PFSK-1 (cell line): ENCODE results near the gene C3orf18.

Source experiments
- FOXP2 ChIP-seq: optimal IDR thresholded peaks from 2 replicates; pipeline ENCODE3; 2011; ENCODE audit warnings: borderline replicate concordance, control low read depth, inconsistent platforms; ENCODE audit not compliant: insufficient read depth; ENCODE audit errors: extremely low read length, extremely low read depth
- POLR2AphosphoS5 ChIP-seq: IDR thresholded peaks from 2 replicates; pipeline ENCODE4 v1.6.1; 2012; ENCODE audit warnings: low read depth, mild to moderate bottlenecking, control low read depth, low read length, moderate library complexity
- TAF1 ChIP-seq: IDR thresholded peaks from 2 replicates; pipeline ENCODE4 v1.6.1; 2012; ENCODE audit warnings: low read length, control low read depth, borderline replicate concordance; ENCODE audit not compliant: insufficient read depth
- TF ChIP-seq, protein P1 (sequence below), 2 experiments: IDR thresholded peaks; 2 replicates each; pipeline versions ENCODE4 v1.6.1 to v1.8.0; 2011 to 2012; ENCODE audit warnings: low read depth in 2 of 2, low read length in 2 of 2, control low read depth in 1 of 2, inconsistent platforms in 1 of 2, mild to moderate bottlenecking in 1 of 2, moderate library complexity in 1 of 2; ENCODE audit not compliant: insufficient read depth in 1 of 2

DNA sequence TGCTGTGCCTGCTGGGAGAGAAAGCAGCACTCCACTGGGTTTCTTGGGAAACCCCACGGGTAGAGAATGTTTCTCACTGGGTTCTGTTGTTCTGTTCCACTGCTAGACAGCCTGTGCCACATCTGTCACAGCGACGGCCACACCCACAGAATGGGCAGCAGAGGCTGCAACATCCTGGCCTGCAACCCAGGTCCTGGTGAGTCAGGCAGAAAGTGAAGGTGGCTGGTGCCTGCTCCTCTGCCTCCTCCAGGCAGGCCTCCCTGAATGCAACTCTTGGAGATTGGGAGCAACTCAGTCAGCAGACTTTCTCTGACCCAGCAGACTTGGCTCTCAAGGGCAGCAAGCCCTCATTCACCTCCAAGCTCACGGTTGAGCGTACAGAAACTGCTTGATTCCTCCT is 13.0 kb downstream of the C3orf18 start:
- TF ChIP-seq POLR2AphosphoS5 (no peak), FOXP2 (no peak), TAF1 (no peak)
- TF ChIP-seq, protein P1, sequence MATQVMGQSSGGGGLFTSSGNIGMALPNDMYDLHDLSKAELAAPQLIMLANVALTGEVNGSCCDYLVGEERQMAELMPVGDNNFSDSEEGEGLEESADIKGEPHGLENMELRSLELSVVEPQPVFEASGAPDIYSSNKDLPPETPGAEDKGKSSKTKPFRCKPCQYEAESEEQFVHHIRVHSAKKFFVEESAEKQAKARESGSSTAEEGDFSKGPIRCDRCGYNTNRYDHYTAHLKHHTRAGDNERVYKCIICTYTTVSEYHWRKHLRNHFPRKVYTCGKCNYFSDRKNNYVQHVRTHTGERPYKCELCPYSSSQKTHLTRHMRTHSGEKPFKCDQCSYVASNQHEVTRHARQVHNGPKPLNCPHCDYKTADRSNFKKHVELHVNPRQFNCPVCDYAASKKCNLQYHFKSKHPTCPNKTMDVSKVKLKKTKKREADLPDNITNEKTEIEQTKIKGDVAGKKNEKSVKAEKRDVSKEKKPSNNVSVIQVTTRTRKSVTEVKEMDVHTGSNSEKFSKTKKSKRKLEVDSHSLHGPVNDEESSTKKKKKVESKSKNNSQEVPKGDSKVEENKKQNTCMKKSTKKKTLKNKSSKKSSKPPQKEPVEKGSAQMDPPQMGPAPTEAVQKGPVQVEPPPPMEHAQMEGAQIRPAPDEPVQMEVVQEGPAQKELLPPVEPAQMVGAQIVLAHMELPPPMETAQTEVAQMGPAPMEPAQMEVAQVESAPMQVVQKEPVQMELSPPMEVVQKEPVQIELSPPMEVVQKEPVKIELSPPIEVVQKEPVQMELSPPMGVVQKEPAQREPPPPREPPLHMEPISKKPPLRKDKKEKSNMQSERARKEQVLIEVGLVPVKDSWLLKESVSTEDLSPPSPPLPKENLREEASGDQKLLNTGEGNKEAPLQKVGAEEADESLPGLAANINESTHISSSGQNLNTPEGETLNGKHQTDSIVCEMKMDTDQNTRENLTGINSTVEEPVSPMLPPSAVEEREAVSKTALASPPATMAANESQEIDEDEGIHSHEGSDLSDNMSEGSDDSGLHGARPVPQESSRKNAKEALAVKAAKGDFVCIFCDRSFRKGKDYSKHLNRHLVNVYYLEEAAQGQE (IDR thresholded peaks at IDR 0.05; ENCODE audit: insufficient read depth in 1 of 2, low read depth in 2 of 2, low read length in 2 of 2), result no peak
